Amniotic stem cell (primary cell): ENCODE measurements around the gene ZNF804A.
"Not testable (repeated sequence)": the region's sequence is repeated elsewhere in the genome, so short reads cannot be mapped to it uniquely, and the experiment has no call there.

Experiments
- DNase-seq: peaks from one replicate; lab custom pipeline; 2025; lab: John Stamatoyannopoulos, UW

The ZNF804A gene

GRCh38 chr2:184727813-184728212, 129.5 kb downstream of the ZNF804A start:
- DNase-seq: no peak

GRCh38 chr2:184728411-184728810, 130.1 kb downstream of the ZNF804A start:
- no peak for DNase-seq

GRCh38 chr2:184729581-184729980, 131.3 kb downstream of the ZNF804A start:
- no peak for DNase-seq

- DNase-seq: no peak
Observed at GRCh38 chr2:184730288-184730687, 132.0 kb downstream of the ZNF804A start.

- DNase-seq: no peak
Observed at GRCh38 chr2:184734338-184734737, 136.0 kb downstream of the ZNF804A start.

- DNase-seq: no peak
Observed at GRCh38 chr2:184735611-184736010, 137.3 kb downstream of the ZNF804A start.

- DNase-seq: no peak
Observed at GRCh38 chr2:184743096-184743495, 144.8 kb downstream of the ZNF804A start.

GRCh38 chr2:184756161-184756560, 157.8 kb downstream of the ZNF804A start:
- no peak for DNase-seq

GRCh38 chr2:184756885-184757284, 158.6 kb downstream of the ZNF804A start:
- no peak for DNase-seq

- not testable (repeated sequence) for DNase-seq
Observed at GRCh38 chr2:184759557-184760255, 161.4 kb downstream of the ZNF804A start.

- no peak for DNase-seq
Observed at GRCh38 chr2:184760931-184761330, 162.6 kb downstream of the ZNF804A start.

- no peak for DNase-seq
Observed at GRCh38 chr2:184765112-184765895, 167.0 kb downstream of the ZNF804A start.

- no peak for DNase-seq
Observed at GRCh38 chr2:184767059-184767458, 168.7 kb downstream of the ZNF804A start.

GRCh38 chr2:184769023-184769422, 170.7 kb downstream of the ZNF804A start:
- peak; percentile 5 for DNase-seq

- DNase-seq: no peak
Observed at GRCh38 chr2:184769686-184770085, 171.4 kb downstream of the ZNF804A start.

- DNase-seq: no peak
Observed at GRCh38 chr2:184779777-184780176, 181.4 kb downstream of the ZNF804A start.

GRCh38 chr2:184780384-184780783, 182.1 kb downstream of the ZNF804A start:
- no peak for DNase-seq

GRCh38 chr2:184780944-184781343, 182.6 kb downstream of the ZNF804A start:
- peak; percentile 3 for DNase-seq

- DNase-seq: no peak
Observed at GRCh38 chr2:184783576-184783975, 185.2 kb downstream of the ZNF804A start.

- DNase-seq: no peak
Observed at GRCh38 chr2:184793176-184793575, 194.8 kb downstream of the ZNF804A start.

- no peak for DNase-seq
Observed at GRCh38 chr2:184799379-184799778, 201.1 kb downstream of the ZNF804A start.

- no peak for DNase-seq
Observed at GRCh38 chr2:184814421-184814820, 216.1 kb downstream of the ZNF804A start.

- no peak for DNase-seq
Observed at GRCh38 chr2:184815824-184816223, 217.5 kb downstream of the ZNF804A start.
